Mammary epithelial cell (primary cell): Measurements from ENCODE around the gene SKAP2.

Experiments used
- EZH2 ChIP-seq: IDR thresholded peaks from 2 replicates; pipeline ENCODE4 v1.6.1; 2012; ENCODE audit warnings: low read length, inconsistent platforms, borderline replicate concordance
- TF ChIP-seq, protein P1 (sequence below), 2 donors: IDR thresholded peaks in 1 of 2; conservative IDR thresholded peaks in 1 of 2; 2 replicates each; pipeline ENCODE4 v1.5.1; 2011 to 2012; ENCODE audit warnings: inconsistent platforms in 2 of 2, low read length in 2 of 2, mild to moderate bottlenecking in 2 of 2, control low read depth in 1 of 2, low read depth in 1 of 2; ENCODE audit not compliant: insufficient read depth in 1 of 2; ENCODE audit errors: extremely low read depth in 1 of 2

DNA sequence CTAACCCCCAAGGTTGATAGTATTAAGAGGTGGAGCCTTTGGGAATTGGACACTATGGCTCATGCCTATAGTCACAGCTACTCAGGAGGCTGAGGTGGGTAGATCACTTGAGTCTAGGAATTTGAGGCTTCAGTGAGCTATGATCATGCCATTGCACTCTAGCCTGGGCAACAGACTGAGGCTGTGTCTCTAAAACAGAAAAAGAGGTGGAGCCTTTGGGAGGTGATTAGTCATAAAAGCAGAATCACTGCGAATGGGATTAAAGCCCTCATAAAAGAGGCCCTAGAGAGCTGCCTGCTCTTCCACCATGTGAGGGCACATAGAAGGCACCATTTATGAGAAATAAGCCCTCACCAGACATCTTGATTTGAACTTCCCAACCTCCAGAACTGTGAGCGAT, 81.9 kb downstream of the SKAP2 start:
- TF ChIP-seq EZH2, result no peak
- TF ChIP-seq, protein P1, sequence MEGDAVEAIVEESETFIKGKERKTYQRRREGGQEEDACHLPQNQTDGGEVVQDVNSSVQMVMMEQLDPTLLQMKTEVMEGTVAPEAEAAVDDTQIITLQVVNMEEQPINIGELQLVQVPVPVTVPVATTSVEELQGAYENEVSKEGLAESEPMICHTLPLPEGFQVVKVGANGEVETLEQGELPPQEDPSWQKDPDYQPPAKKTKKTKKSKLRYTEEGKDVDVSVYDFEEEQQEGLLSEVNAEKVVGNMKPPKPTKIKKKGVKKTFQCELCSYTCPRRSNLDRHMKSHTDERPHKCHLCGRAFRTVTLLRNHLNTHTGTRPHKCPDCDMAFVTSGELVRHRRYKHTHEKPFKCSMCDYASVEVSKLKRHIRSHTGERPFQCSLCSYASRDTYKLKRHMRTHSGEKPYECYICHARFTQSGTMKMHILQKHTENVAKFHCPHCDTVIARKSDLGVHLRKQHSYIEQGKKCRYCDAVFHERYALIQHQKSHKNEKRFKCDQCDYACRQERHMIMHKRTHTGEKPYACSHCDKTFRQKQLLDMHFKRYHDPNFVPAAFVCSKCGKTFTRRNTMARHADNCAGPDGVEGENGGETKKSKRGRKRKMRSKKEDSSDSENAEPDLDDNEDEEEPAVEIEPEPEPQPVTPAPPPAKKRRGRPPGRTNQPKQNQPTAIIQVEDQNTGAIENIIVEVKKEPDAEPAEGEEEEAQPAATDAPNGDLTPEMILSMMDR (conservative IDR thresholded peaks at IDR 0.05 in 1 of 2, IDR thresholded peaks at IDR 0.05 in 1 of 2; ENCODE audit: extremely low read depth in 1 of 2, insufficient read depth in 1 of 2, low read depth in 1 of 2, low read length in 2 of 2), result no peak
